Body of pancreas (tissue), 4 donors: ENCODE results near the gene DHX30. TPM values are rescaled to one million over a fixed set of nuclear protein-coding genes. Genes with fewer than 3 reads are reported as not detected.

Experiments used
- ATAC-seq: fragments of 150-250 bp; one replicate; pipeline ENCODE4 v1.9.1; 2016
- DNase-seq, 4 donors: peaks; one replicate each; pipeline ENCODE4 v3.0.0-alpha.2; 2019
- H3K27ac ChIP-seq, 4 donors: fragments of 200-600 bp; sonication (generic); 1 replicate in 3 of 4; 2 replicates in 1 of 4; pipeline versions ENCODE4 v1.5.1 to v1.6.1; 2016 to 2019; ENCODE audit warnings: mild to moderate bottlenecking in 1 of 4, mixed read lengths in 1 of 4, moderate library complexity in 1 of 4
- H3K27me3 ChIP-seq, 2 donors: fragments of 200-600 bp; sonication (generic); one replicate each; pipeline ENCODE4 v1.6.0; 2016; ENCODE audit warnings: mild to moderate bottlenecking in 1 of 2
- H3K36me3 ChIP-seq, 2 donors: fragments of 200-600 bp; sonication (generic); replicated peaks in 1 of 2; 2 replicates each; pipeline ENCODE4 v1.5.1; 2016; ENCODE audit warnings: low read depth in 2 of 2; ENCODE audit not compliant: insufficient read depth in 1 of 2
- H3K4me1 ChIP-seq: fragments of 200-600 bp; sonication (generic); one replicate; pipeline ENCODE4 v1.6.0; 2016
- H3K4me3 ChIP-seq, 2 donors: fragments of 200-600 bp; sonication (generic); 1 replicate in 1 of 2; 2 replicates in 1 of 2; pipeline ENCODE4 v1.5.1; 2016 to 2019
- H3K9me3 ChIP-seq, 3 donors: fragments of 200-600 bp; sonication (generic); 1 replicate in 2 of 3; 2 replicates in 1 of 3; pipeline ENCODE4 v1.5.1; 2016
- POLR2A ChIP-seq, 3 donors: fragments of 450-650 bp; IDR thresholded peaks; one replicate each; pipeline ENCODE4 v1.6.1; 2016; ENCODE audit warnings: antibody characterized with exemption in 3 of 3, mild to moderate bottlenecking in 2 of 3
- WGBS, 2 donors: methylation state at CpG; one replicate each; pipeline ENCODE4 v1.1.5; 2017; 5-methylcytosine and 5-hydroxymethylcytosine counted together
- intact Hi-C: fragments of 100-400 bp; cut with DNase I; formaldehyde crosslinking; loops from one replicate; pipeline ENCODE4 v1.15.1; 2023
- total RNA-seq, 2 donors: library from RNA; depleted of rRNA; stranded (reverse); fragments of >200 nt; gene quantifications; one replicate each; pipeline ENCODE4 v1.1.0, GENCODE V29; 2016
- TF ChIP-seq, protein P1 (sequence below), 7 experiments: fragments of 450-650 bp in 4 of 7; fragments of 200-600 bp in 3 of 7; sonication (generic) in 3 of 7; IDR thresholded peaks; one replicate each; pipeline ENCODE4 v1.5.1; 2016 to 2019; ENCODE audit warnings: antibody characterized with exemption in 7 of 7

The DHX30 gene
- total RNA-seq, 2 donors from 2014 or later = 28.3 to 50.4 TPM

GRCh38 chr3:47851888-47852603 is 49.1 kb downstream of the DHX30 start:
- H3K27ac ChIP-seq = no peak overlapping the region
- ATAC-seq = no peak
- H3K36me3 ChIP-seq = peaks cover 11 to 48% of the 10 kb centered on the region in 2 donors
- WGBS, 2 donors = 88 to 89% methylated on average over 12 of the region's 12 CpGs
- H3K27me3 ChIP-seq = no peaks in the 10 kb centered on the region
- no peak for DNase-seq
- intact Hi-C loops = no loop called here
- H3K4me1 ChIP-seq = no peaks in the 10 kb centered on the region
- TF ChIP-seq, protein P1, sequence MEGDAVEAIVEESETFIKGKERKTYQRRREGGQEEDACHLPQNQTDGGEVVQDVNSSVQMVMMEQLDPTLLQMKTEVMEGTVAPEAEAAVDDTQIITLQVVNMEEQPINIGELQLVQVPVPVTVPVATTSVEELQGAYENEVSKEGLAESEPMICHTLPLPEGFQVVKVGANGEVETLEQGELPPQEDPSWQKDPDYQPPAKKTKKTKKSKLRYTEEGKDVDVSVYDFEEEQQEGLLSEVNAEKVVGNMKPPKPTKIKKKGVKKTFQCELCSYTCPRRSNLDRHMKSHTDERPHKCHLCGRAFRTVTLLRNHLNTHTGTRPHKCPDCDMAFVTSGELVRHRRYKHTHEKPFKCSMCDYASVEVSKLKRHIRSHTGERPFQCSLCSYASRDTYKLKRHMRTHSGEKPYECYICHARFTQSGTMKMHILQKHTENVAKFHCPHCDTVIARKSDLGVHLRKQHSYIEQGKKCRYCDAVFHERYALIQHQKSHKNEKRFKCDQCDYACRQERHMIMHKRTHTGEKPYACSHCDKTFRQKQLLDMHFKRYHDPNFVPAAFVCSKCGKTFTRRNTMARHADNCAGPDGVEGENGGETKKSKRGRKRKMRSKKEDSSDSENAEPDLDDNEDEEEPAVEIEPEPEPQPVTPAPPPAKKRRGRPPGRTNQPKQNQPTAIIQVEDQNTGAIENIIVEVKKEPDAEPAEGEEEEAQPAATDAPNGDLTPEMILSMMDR (IDR thresholded peaks at IDR 0.05) = no peak
- TF ChIP-seq POLR2A (IDR thresholded peaks at IDR 0.05) = no peak
- H3K9me3 ChIP-seq = no peaks in the 10 kb centered on the region
- no peak overlapping the region for H3K4me3 ChIP-seq

DNA sequence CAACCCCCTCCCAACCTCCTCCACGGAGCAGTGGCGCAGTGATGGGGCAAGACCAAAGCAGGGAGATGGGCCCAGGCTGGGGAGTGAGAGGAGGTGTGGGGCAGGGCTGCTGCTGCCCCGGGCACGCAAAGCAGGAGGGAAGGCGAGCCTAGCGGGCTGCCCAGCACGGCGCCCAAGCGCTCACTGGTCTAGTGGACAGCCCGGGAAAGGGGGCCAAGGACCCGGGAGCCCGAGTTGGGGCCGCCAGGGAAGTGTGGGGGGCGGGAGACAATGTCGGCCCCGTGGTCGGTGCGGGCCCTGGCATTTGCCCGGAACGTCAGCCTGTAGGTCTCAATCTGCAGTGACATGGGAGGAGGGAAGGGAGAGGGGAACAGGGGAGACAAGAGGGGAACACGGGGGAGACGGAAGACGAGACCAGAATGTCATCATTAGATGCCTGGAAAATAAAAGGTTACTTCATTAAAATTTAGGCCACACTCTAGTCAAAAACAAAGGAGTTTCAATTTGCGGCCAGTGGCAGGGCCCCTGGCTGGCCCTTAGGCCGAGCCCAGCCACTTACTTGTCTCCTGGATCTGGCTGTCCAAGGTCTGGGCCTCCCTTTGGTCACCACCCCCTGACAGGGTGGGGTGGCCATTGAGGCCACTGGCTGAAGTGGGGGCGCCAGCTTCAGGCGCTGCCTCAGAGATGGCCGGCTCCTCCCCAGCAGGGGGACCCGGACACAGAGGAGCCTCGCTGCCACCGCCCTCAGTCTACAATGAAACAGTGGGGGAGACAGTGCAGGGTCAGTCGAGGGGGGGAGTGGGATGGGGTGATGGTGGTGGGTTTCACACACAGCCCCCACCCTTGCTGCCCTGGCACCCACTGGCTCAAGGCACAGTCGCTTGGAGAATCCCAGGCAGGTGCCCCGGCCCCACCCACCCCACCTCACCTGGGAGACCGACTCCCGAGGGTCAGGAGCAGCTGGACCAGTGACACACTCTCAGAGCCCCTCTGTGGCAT is 50.0 kb downstream of the DHX30 start:
- DNase-seq = no peak
- intact Hi-C loops = no loop called here
- H3K27me3 ChIP-seq = no peaks in the 10 kb centered on the region
- TF ChIP-seq POLR2A (IDR thresholded peaks at IDR 0.05) = no peak
- TF ChIP-seq, protein P1 (IDR thresholded peaks at IDR 0.05) = no peak
- WGBS, 2 donors = 87 to 90% methylated on average over 24 to 28 of the region's 36 CpGs
- no peak overlapping the region for H3K4me3 ChIP-seq
- H3K9me3 ChIP-seq = no peaks in the 10 kb centered on the region
- peaks cover 11 to 45% of the 10 kb centered on the region in 2 donors for H3K36me3 ChIP-seq
- no peaks in the 10 kb centered on the region for H3K4me1 ChIP-seq
- no peak overlapping the region for H3K27ac ChIP-seq
- ATAC-seq = no peak

GRCh38 chr3:47854267-47854666 is 51.3 kb downstream of the DHX30 start:
- DNase-seq = no peak
- TF ChIP-seq, protein P1 (IDR thresholded peaks at IDR 0.05) = no peak
- TF ChIP-seq POLR2A (IDR thresholded peaks at IDR 0.05) = no peak
- ATAC-seq = no peak
- no peaks in the 10 kb centered on the region for H3K9me3 ChIP-seq
- WGBS, 2 donors = 81 to 84% methylated on average over 7 to 11 of the region's 11 CpGs
- H3K36me3 ChIP-seq = peaks cover 9 to 38% of the 10 kb centered on the region in 2 donors
- H3K27ac ChIP-seq = no peak overlapping the region
- H3K4me3 ChIP-seq = no peak overlapping the region
- no peaks in the 10 kb centered on the region for H3K27me3 ChIP-seq
- H3K4me1 ChIP-seq = no peaks in the 10 kb centered on the region
- intact Hi-C loops = no loop called here

DNA sequence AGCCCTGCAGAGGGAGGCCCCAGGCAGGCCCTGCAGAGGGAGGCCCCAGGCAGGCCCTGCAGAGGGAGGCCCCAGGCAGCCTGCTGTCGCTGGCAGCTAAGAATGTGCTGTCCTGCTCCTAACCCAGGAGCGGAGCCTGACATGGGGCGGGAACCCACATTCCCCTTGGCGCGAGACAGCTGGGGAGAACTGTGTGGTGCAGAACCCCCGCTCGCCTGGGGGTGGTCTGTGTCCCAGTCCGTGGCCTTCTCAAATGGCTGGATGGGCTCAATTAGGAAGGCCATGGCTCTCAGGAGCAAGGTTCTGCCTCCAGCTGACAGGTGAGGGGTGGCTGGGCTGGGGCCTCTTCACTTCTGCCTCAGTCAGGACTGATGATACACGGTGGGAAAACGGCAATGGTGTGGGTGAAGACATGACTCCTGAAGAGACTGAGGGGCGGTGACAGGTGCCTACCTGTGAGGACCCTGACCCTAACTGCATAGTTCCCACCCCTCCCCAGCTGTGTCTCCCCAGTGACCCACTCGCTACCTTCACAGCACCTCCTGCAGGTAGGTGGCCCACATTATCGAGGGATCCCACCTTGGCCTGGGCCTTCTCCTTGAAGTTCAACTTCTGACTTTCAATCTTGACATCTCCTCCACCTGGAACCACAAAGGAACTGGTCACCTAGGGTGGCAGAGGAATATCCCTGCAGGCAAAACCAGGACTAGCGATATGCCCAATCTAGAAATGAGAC is 52.0 kb downstream of the DHX30 start:
- ATAC-seq = no peak
- Histone ChIP-seq H3K27me3 (no peaks in the 10 kb centered on the region), H3K9me3 (no peaks in the 10 kb centered on the region), H3K4me3 (no peak overlapping the region), H3K27ac (no peak overlapping the region), H3K36me3 (peaks cover 9 to 35% of the 10 kb centered on the region in 2 donors), H3K4me1 (no peaks in the 10 kb centered on the region)
- no peak for DNase-seq
- 90 to 93% methylated on average over 5 to 12 of the region's 14 CpGs for WGBS, 2 donors
- intact Hi-C loops = no loop called here
- no peak for TF ChIP-seq POLR2A (IDR thresholded peaks at IDR 0.05)
- TF ChIP-seq, protein P1 (IDR thresholded peaks at IDR 0.05) = no peak
